ENCODE results near the gene UPP1.

UPP1 gene

GRCh38 chr7:48089046-48090003 lies at the start of gene UPP1:
TSS of gene UPP1 (plus strand) at chr7:48089265. CDS start at chr7:48094784, 5,519 bp downstream.
- no peaks in the 10 kb centered on the region for H3K27me3 ChIP-seq (ENCODE audit: insufficient read depth, poor library complexity, severe bottlenecking)
- H3K27ac ChIP-seq (ENCODE audit: poor library complexity, severe bottlenecking) = peak within 1 kb of the TSS; percentile 98
- peaks cover 48% of the 10 kb centered on the region for H3K36me3 ChIP-seq (ENCODE audit: low read depth)
- no peaks in the 10 kb centered on the region for H3K9me3 ChIP-seq (ENCODE audit: severe bottlenecking)
- DNase-seq (ENCODE audit: low spot score) (no peak), ATAC-seq (ENCODE audit: low read depth) (peak; percentile 62)
- H3K4me1 ChIP-seq (ENCODE audit: insufficient read depth, poor library complexity, severe bottlenecking) = peaks cover 61% of the 10 kb centered on the region
- no peak for TF ChIP-seq CTCF (IDR thresholded peaks at IDR 0.05; ENCODE audit: poor library complexity, severe bottlenecking)
- H3K4me3 ChIP-seq (ENCODE audit: severe bottlenecking) = peak within 1 kb of the TSS; percentile 81

GRCh38 chr7:48040944-48041652 lies 48.0 kb upstream of the UPP1 start:
- H3K4me1 ChIP-seq (ENCODE audit: insufficient read depth, poor library complexity, severe bottlenecking) = peaks cover 30% of the 10 kb centered on the region
- H3K4me3 ChIP-seq (ENCODE audit: severe bottlenecking) = no peak overlapping the region
- H3K36me3 ChIP-seq (ENCODE audit: low read depth) = no peaks in the 10 kb centered on the region
- no peaks in the 10 kb centered on the region for H3K27me3 ChIP-seq (ENCODE audit: insufficient read depth, poor library complexity, severe bottlenecking)
- no peak for ATAC-seq (ENCODE audit: low read depth)
- DNase-seq (ENCODE audit: low spot score) = no peak
- H3K9me3 ChIP-seq (ENCODE audit: severe bottlenecking) = no peaks in the 10 kb centered on the region
- peak overlapping the region; percentile 95 for H3K27ac ChIP-seq (ENCODE audit: poor library complexity, severe bottlenecking)
- TF ChIP-seq CTCF (IDR thresholded peaks at IDR 0.05; ENCODE audit: poor library complexity, severe bottlenecking) = no peak

- H3K27me3 ChIP-seq (ENCODE audit: insufficient read depth, poor library complexity, severe bottlenecking) = no peaks in the 10 kb centered on the region
- TF ChIP-seq CTCF (IDR thresholded peaks at IDR 0.05; ENCODE audit: poor library complexity, severe bottlenecking) = no peak
- no peak overlapping the region for H3K4me3 ChIP-seq (ENCODE audit: severe bottlenecking)
- H3K27ac ChIP-seq (ENCODE audit: poor library complexity, severe bottlenecking) = peak overlapping the region; percentile 95
- DNase-seq (ENCODE audit: low spot score) (no peak), ATAC-seq (ENCODE audit: low read depth) (peak; percentile 87)
- H3K9me3 ChIP-seq (ENCODE audit: severe bottlenecking) = no peaks in the 10 kb centered on the region
- no peaks in the 10 kb centered on the region for H3K36me3 ChIP-seq (ENCODE audit: low read depth)
- H3K4me1 ChIP-seq (ENCODE audit: insufficient read depth, poor library complexity, severe bottlenecking) = peaks cover 30% of the 10 kb centered on the region
These were observed 47.5 kb upstream of the UPP1 start for GRCh38 chr7:48041653-48041970.

- Histone ChIP-seq H3K27ac (ENCODE audit: poor library complexity, severe bottlenecking) (peak overlapping the region; percentile 95), H3K4me3 (ENCODE audit: severe bottlenecking) (no peak overlapping the region), H3K4me1 (ENCODE audit: insufficient read depth, poor library complexity, severe bottlenecking) (peaks cover 30% of the 10 kb centered on the region), H3K36me3 (ENCODE audit: low read depth) (no peaks in the 10 kb centered on the region), H3K27me3 (ENCODE audit: insufficient read depth, poor library complexity, severe bottlenecking) (no peaks in the 10 kb centered on the region), H3K9me3 (ENCODE audit: severe bottlenecking) (no peaks in the 10 kb centered on the region)
- DNase-seq (ENCODE audit: low spot score) (no peak), ATAC-seq (ENCODE audit: low read depth) (peak; percentile 55; the same call in 1 of the 3 replicates)
- TF ChIP-seq CTCF (IDR thresholded peaks at IDR 0.05; ENCODE audit: poor library complexity, severe bottlenecking) = no peak
These were observed 46.8 kb upstream of the UPP1 start for GRCh38 chr7:48042216-48042615.
